OCI-LY3 (cell line): Measurements from ENCODE around the gene LRRC34.

ENCODE experiments used
- H2AFZ ChIP-seq: fragments of 200-600, 300-600 bp; shearing (Covaris generic); 2 replicates; pipeline ENCODE4 v1.6.0; 2014; ENCODE audit warnings: antibody characterized with exemption, low read depth, low read length
- H3K27ac ChIP-seq: fragments of 200-600, 300-600 bp; sonication (generic); 2 replicates; pipeline ENCODE4 v1.5.1; 2014; ENCODE audit warnings: mild to moderate bottlenecking, low read length, moderate library complexity, mixed read lengths
- H3K27me3 ChIP-seq: fragments of 200-600, 300-600 bp; sonication (generic); 2 replicates; pipeline ENCODE4 v1.6.1; 2014; ENCODE audit warnings: low read depth, low read length, mixed read lengths
- H3K36me3 ChIP-seq: fragments of 200-600, 300-600 bp; sonication (generic); replicated peaks from 2 replicates; pipeline ENCODE3; 2014; ENCODE audit warnings: low read depth, low read length, mixed read lengths
- H3K4me1 ChIP-seq: fragments of 300-600, 200-600 bp; sonication (generic); 2 replicates; pipeline ENCODE4 v1.6.1; 2014; ENCODE audit warnings: low read length, mixed read lengths
- H3K4me2 ChIP-seq: fragments of 200-600, 300-600 bp; sonication (generic); 2 replicates; pipeline ENCODE4 v1.6.1; 2014; ENCODE audit warnings: low read length, mixed read lengths
- H3K4me3 ChIP-seq: fragments of 300-600, 200-600 bp; sonication (generic); 2 replicates; pipeline ENCODE4 v1.5.1; 2014; ENCODE audit warnings: antibody characterized with exemption, mild to moderate bottlenecking, low read length, moderate library complexity
- H3K79me2 ChIP-seq: fragments of 300-600, 200-600 bp; shearing (Covaris generic); 2 replicates; pipeline ENCODE4 v1.6.1; 2014; ENCODE audit warnings: mild to moderate bottlenecking, low read length, mixed read lengths
- H3K9ac ChIP-seq: fragments of 300-600, 200-600 bp; shearing (Covaris generic); 2 replicates; pipeline ENCODE4 v1.6.0; 2014; ENCODE audit warnings: mild to moderate bottlenecking, low read length, moderate library complexity
- H3K9me3 ChIP-seq: fragments of 200-600, 300-600 bp; shearing (Covaris generic); 2 replicates; pipeline ENCODE4 v1.6.1; 2014; ENCODE audit warnings: low read length, mixed read lengths; ENCODE audit not compliant: insufficient read depth
- H4K20me1 ChIP-seq: fragments of 200-600, 300-600 bp; sonication (generic); 2 replicates; pipeline ENCODE4 v1.6.1; 2016; ENCODE audit warnings: low read length, mixed read lengths; ENCODE audit not compliant: insufficient read depth
- CTCF ChIP-seq: fragments of 200-600, 300-600 bp; sonication (generic); IDR thresholded peaks from 2 replicates; pipeline ENCODE4 v1.5.1; 2014; ENCODE audit warnings: antibody characterized with exemption, low read length, low read depth
- EZH2phosphoT487 ChIP-seq: fragments of 200-600 bp; shearing (Covaris generic); IDR thresholded peaks from 2 replicates; pipeline ENCODE4 v1.6.1; 2018; ENCODE audit warnings: antibody characterized with exemption, mixed run types, low read depth

The LRRC34 gene

GRCh38 chr3:169822983-169823382, 10.3 kb upstream of the LRRC34 start:
- Histone ChIP-seq H2AFZ (no peak overlapping the region), H3K4me1 (peaks cover 6% of the 10 kb centered on the region; the same call in 1 of the 2 replicates), H3K9ac (no peak overlapping the region), H3K27me3 (peaks cover 20% of the 10 kb centered on the region; the same call in 1 of the 2 replicates), H4K20me1 (no peaks in the 10 kb centered on the region), H3K79me2 (no peaks in the 10 kb centered on the region), H3K4me3 (no peak overlapping the region), H3K4me2 (no peak overlapping the region), H3K27ac (no peak overlapping the region), H3K9me3 (no peaks in the 10 kb centered on the region), H3K36me3 (no peaks in the 10 kb centered on the region)
- TF ChIP-seq EZH2phosphoT487: no peak
- no peak for TF ChIP-seq CTCF

- Histone ChIP-seq H3K4me3 (no peak overlapping the region), H3K27ac (no peak overlapping the region), H3K9me3 (no peaks in the 10 kb centered on the region), H3K36me3 (no peaks in the 10 kb centered on the region), H3K4me2 (no peak overlapping the region), H2AFZ (no peak overlapping the region), H3K79me2 (no peaks in the 10 kb centered on the region), H3K27me3 (peaks cover 24% of the 10 kb centered on the region; the same call in 1 of the 2 replicates), H4K20me1 (no peaks in the 10 kb centered on the region), H3K4me1 (peaks cover 6% of the 10 kb centered on the region; the same call in 1 of the 2 replicates), H3K9ac (no peak overlapping the region)
- no peak for TF ChIP-seq CTCF
- TF ChIP-seq EZH2phosphoT487: no peak
Measured at GRCh38 chr3:169822540-169822939, 9.8 kb upstream of the LRRC34 start.

- Histone ChIP-seq H3K79me2 (no peaks in the 10 kb centered on the region), H3K4me1 (peaks cover 6% of the 10 kb centered on the region; the same call in 1 of the 2 replicates), H4K20me1 (no peaks in the 10 kb centered on the region), H3K4me3 (no peak overlapping the region), H3K27me3 (peaks cover 24% of the 10 kb centered on the region; the same call in 1 of the 2 replicates), H3K9me3 (no peaks in the 10 kb centered on the region), H3K36me3 (no peaks in the 10 kb centered on the region), H3K9ac (no peak overlapping the region), H3K4me2 (no peak overlapping the region), H2AFZ (no peak overlapping the region), H3K27ac (no peak overlapping the region)
- TF ChIP-seq EZH2phosphoT487 (no peak), CTCF (no peak)
Measured at GRCh38 chr3:169822091-169822490, 9.4 kb upstream of the LRRC34 start.

- peaks cover 6% of the 10 kb centered on the region; the same call in 1 of the 2 replicates for H3K4me1 ChIP-seq
- TF ChIP-seq CTCF (no peak), EZH2phosphoT487 (no peak)
- peaks cover 21% of the 10 kb centered on the region; the same call in 1 of the 2 replicates for H3K27me3 ChIP-seq
- H3K79me2 ChIP-seq: no peaks in the 10 kb centered on the region
- H3K36me3 ChIP-seq: no peaks in the 10 kb centered on the region
- H2AFZ ChIP-seq: no peak overlapping the region
- H3K9me3 ChIP-seq: peaks cover 3% of the 10 kb centered on the region; the same call in 1 of the 2 replicates
- no peak overlapping the region for H3K4me2 ChIP-seq
- H3K9ac ChIP-seq: no peak overlapping the region
- no peak overlapping the region for H3K27ac ChIP-seq
- H4K20me1 ChIP-seq: no peaks in the 10 kb centered on the region
- H3K4me3 ChIP-seq: no peak overlapping the region
Measured at GRCh38 chr3:169818316-169818715, 5.6 kb upstream of the LRRC34 start.
